GM19043 (cell line): ENCODE measurements around the gene COL26A1.
"Not testable (repeated sequence)": the region's sequence is repeated elsewhere in the genome, so short reads cannot be mapped to it uniquely, and the experiment has no call there.

Source experiments
- ATAC-seq: cut with Tn5 transposase; IDR thresholded peaks from one replicate; pipeline ENCODE4 v1.9.1; 2021; ENCODE audit warnings: low read depth; ENCODE audit not compliant: unreplicated experiment

The COL26A1 gene

DNA sequence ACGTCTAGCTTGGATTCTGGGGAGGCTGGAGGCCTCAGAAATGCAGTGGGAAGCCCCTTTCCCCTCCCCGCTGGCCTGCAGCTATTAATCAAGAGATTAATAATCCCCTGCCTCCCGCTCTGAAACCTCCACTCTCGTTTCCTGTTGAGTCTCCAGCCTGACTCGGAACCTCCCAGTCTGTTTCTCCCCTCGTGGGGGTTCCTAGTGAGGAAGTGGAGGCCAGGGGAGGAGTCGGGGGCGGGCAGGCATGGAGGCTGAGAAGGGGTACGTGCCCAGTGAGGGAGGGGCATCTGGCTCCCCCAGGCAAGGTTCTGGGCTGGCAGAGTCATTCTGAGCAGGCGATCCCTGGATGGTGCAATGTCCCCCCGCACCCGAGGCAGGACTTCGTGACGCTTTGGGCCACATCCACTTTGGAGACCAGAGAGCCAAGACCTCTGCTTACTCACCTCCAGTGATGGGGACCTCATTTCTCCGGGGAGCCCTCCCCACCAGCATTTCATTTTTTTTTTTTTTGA is 73.6 kb downstream of the COL26A1 start:
- no peak for ATAC-seq

DNA sequence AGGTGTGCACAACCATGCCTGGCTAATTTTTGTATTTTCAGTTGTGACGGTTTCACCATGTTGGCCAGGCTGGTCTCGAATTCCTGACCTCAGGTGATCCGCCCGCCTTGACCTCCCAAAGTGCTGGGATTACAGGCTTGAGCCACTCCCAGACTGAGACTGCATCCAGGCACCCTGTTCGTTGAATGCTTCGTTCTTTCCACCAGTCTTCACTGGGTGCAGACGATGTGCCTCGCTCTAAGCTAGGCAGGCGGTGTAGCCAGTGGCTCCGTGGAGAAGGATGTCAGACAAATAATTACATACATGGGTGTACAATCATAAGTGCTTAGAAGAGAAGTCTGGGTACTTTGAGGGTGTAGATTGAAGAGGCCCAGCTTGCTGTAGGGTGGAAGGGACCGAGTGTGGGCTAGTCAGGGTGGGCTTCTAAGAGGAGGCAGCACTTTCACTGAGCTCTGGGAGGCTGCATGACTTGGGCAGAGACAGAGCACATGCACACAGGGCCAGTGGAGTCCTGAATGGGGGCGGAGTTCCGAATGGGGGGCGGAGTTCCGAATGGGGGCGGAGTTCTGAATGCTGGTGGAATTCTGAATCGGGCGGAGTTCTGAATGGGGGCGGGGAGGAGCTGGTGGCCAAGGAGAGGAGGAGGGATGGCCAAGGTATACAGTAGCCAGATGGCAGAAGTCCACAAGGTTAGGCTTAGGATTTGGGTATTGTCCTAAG is 74.3 kb downstream of the COL26A1 start:
- ATAC-seq: no peak

DNA sequence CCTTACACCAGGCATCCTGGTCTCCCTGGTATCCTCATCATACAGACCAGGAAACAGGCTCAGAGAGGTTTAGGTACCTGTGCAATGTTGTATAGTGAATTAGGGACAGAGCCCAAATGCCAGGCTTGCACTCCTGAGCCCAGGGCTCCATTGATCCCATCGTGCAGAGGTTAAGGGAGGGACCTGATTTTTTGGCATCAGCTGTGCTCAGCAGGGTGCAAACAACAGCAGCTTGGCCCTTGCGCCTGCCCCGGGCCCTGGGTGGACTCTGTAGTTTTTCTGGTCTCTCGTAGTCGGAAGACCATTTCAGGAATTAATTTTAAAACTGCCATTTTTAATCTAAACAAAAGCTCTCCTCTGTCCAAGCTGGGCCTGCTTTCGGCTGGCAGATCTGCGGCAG is 79.2 kb downstream of the COL26A1 start:
- ATAC-seq: no peak

DNA sequence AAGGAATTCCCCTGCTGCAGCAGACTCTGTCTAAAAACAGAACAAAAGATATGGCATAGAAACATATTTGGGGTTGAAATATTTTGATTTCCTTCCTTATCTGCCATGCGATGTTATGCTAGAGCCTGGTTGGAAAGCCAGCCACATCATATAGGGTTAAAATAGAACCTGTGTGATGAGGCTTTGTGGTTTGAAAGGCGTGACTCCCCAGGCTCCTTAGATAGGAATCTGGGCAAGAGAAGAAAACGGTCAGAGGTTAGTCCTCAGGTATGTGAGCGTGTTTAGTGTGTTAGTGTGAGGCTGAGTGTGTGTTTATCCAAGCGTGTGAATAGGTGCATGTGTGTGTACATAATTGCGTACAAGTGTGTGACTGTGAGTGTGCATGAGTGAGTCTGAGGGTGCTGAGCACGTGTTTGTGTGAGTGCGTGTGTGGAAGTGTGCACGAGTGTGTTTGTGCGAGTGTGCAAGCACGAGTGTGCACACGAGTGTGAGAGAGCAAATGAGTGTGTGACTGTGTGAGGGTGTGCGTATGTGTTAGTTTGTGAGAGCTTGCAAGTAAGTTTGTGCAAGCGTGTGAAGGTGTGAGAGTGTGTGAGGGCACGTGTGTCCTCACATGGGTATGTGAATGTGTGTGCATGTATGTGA is 79.9 kb downstream of the COL26A1 start:
- ATAC-seq: no peak

DNA sequence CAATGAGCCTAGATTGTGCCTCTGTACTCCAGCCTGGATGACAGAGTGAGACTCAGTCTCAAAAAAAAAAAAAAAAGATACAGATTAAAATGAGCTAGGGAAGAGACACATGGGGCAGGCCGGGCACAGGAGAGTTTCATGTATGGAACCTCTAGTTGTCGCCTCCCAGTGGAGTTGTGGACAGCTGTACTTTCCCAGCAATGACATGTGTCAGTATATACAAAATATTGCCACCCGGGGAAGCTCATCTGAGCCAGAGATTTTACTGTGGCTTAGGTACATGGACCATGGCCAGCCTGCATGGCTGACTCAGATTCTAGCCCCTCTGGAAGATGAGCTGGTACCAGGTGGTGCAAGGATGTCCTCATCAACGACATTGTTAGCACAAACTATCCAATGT is 87.4 kb downstream of the COL26A1 start:
- no peak for ATAC-seq

DNA sequence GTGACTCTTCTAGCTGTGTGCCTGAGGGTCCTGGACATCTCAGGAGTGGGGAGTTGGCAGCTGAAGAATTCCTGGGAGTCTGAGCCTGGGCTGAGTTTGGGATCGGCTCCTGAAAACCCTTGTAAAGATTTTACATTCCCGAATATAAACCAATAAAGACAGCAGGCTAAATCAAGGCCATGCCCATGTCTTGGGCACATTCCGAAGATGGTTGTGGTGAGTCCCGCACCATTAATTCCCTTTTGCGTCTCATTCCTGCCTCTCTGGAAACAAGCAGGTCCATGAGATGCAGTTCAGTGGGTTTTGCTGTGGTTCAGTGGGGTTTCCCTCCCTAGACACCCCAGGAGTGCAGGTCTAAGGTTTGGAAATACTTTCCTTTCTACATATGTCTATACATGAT is 90.9 kb downstream of the COL26A1 start:
- ATAC-seq: no peak

DNA sequence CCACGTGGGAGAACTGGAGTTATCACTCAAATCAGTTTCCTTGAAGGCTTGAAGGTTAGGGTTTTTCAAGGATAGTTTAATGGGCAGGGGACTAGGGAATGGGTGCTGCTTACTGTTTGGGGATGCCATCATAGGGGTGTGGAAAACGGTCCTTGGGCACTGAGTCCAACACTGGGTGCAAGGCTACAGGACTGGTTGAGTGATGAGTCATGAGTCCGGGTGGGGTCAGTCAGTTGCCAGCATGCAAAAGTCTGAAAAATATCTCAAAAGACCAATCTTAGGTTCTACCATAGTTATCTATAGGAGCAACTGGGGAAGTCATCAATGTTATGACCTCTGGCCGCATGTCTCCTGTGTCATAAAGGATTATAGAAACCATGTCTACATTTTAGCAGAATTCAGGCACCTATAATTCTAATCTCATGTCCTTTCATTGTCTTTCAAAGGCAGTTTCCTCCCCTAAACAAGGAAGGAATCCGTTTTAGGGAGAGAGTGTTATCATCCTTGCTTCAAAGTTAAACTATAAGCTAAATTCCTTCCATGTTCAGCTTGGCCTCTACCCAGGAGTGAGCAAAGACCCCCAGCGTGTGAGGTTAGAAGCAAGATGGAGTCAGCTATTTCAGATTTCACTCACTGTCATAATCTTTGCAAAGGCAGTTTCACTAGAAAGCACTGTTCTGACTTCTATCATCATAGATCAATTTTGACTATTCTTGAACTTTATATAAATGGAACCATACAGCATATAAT is 94.5 kb downstream of the COL26A1 start:
- ATAC-seq: no peak

DNA sequence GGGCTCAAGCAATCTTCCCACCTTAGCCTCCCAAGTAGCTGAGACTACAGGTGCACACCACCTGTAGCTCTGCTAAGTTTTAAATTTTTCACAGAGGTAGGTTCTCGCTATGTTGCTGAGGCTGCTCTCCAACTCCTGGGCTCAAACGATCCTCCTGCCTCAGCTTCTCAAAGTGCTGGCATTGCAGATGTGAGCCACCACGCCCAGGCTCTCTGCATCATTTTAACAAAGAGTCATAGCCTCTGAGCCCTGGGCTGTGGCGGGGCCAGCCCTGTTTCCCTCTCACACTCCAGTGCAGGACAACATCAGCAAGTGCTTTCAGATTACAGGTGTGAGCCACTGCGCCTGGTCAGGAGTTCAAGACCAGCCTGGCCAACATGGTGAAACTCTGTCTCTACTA is 102.5 kb downstream of the COL26A1 start:
- no peak for ATAC-seq

DNA sequence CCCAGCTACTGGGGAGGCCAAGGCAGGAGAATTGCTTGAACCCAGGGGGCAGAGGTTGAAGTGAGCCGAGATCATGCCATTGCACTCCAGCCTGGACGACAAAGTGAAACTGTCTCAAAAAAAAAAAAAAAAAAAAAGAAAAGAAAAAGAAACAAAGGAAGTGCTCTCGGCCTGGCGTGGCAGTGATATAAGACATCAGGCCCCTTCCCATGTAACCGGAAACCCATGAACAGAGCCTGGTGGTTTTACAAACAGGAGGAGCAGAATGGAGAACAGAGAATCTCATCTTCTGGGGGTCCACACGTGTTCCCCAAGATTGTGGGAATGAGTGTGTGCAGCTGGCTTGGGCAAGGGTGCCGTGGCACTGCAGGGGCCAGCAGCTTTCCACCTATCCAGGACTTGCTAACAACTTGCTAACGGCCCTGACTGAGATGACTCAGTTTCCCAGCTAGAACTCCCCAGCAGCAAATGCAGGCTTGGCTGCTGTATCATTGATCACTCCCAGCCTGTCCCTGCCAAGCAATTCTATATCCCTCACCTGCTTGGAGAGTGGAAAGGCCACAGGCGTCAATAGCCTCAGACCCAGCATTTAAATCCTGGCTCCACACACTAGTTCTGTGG is 103.0 kb downstream of the COL26A1 start:
- no peak for ATAC-seq

DNA sequence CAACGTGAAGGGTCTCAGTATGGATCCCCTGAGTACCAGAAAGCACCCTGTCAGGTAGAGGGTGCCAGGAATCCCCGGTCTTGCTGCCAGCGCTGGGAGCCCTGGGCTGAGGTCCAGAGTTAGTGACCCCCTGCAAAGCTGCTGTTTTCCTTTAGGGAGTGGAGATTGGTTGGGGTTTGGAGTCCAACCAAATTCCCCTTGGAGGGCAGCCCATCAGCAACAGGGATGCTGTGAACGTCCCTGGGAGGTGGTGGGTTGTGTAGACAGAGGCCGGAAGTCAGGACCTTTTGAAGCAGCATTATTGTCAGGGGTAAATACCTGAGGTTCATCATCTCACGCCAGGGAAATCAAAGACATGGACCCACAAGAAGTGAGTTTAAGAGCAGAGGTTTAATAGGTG is 104.2 kb downstream of the COL26A1 start:
- ATAC-seq: no peak

DNA sequence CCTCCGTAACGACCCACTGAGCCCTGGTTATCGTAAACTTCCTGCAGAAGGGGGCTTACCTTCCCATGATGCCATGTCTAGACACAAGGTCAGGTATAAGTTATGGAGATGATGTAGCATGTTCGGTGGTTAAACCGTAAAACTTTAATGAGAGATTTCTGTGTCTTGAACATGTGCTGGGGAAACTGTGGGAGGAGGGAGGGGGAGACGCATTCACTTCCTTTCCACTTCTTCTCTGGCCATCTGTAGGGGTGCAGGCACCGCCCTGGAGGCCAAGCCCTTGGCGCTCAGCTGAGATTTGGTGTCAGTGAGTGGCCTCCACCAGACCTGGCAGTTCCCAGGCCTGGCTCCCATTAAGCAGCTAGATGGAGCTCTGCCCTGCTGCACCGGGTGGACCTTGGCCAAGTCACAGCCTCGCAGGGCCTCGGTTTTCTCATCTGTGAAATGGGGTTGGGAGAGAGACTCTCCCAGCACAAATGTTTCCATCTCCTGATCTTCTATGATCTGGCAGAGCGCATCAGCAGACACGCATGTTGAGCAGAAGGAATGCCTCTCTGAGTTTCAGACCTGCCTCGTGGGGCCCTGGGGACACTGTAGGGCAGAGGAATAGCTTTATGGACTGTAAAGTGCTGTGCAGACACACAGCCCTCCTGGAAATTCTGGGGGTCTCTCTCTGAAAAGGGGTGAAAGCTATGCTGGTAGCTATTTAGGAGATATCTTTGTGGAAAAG is 106.0 kb downstream of the COL26A1 start:
- ATAC-seq: no peak

DNA sequence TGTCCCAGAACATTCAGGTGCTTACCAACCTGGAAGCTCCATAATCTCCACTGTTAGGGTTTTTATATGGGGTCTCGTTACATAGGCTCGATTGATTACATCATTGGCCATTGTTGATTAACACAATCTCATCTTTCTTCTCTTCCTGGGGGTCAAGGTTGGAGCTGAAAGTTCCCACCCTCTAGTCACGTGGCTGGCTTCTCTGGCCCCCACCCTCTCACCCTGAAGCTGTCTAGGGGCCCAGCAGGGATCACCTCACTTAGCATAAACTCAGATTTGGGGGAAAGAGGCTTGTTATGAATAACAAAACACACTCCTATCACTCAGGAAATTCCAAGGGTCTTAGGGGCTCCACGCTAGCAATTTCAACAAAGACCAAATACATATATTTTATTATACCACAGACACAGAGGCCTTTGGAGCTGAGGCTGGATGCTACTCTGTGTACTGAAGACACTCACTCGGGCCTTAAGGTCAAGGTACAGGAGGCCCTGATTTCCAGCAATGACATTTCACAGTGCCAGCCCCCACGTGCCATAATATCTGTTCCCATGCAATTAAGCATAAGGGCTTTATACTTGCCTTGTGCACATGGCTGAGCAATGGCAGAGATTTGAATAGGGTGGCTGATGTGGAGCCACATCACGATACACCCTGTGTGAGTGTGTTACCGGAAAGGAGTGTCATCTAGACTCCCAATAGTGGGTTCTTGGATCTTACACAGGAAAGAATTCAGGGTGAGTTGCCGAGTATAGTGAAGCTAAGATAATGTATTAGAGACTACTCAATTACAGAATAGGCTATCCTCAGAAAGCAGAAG is 108.2 kb downstream of the COL26A1 start:
- ATAC-seq: no peak

DNA sequence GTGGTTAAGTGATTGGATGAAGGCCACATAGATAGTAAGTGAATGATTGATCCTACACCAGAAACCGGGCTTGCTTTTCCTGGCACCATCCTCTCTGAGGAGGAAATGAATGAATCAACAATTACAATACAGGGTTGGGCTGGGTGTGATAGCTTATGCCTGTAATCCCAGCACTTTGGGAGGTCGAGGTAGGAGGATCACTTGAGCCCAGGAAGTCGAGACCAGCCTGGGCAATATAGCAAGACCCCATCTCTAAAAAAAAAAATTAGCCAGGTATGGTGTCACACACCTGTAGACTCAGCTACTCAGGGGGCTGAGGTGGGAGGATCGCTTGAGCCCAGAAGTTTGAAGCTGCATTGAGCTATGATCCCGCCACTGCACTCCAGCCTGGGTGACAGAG is 111.5 kb downstream of the COL26A1 start:
- no peak for ATAC-seq

DNA sequence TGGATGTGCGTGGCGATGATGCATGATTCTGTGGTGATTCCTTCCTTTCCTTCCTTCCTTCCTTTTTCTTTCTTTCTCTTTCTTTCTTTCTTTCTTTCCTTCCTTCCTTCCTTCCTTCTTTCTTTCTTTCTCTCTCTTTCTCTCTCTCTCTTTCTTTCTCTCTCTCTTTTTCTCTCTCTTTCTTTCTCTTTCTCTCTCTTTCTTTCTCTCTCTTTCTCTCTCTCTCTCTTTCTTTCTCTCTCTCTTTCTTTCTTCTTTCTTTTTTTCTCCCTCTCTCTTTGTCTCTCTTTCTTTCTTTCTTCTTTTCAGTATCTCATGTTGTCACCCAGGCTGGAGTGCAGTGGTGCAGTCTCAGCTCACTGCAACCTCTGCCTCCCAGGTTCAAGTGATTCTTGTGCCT is 113.0 kb downstream of the COL26A1 start:
- not testable (repeated sequence) for ATAC-seq

DNA sequence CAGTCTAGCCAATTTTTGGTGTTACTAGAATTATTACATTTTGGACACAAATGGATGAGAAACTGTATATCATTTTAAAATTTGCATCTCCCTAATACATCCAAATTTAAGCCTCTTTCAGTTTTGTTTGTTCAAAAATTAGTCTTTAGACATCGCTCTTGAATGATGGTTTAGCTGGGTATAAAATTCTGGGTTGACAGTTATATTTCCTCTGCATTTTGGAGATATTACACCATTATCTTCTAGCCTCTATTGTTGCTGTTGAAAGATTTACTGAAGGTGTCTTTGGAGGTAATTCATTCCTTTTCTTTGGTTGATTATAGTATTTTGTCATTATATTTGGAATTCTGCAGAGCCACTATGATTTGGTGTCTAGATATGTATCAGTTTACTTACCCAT is 116.5 kb downstream of the COL26A1 start:
- ATAC-seq: no peak

DNA sequence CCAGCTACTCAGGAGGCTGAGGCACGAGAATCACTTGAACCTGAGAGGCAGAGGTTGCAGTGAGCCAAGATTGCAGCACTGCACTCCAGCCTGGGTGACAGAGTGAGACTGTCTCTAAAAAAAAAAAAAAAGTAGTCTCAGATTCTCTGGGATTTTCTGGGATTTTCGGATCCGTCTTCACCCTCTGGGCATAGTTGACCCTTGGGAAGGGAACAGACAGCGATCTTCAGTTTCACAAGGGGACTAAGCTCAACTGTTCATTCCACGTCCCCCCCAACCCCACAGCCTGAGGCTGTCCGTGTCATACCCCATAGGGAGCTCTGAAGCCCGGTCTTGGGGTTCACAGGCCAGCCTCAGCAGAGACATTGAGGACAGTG is 123.4 kb downstream of the COL26A1 start:
- not testable (repeated sequence) for ATAC-seq

DNA sequence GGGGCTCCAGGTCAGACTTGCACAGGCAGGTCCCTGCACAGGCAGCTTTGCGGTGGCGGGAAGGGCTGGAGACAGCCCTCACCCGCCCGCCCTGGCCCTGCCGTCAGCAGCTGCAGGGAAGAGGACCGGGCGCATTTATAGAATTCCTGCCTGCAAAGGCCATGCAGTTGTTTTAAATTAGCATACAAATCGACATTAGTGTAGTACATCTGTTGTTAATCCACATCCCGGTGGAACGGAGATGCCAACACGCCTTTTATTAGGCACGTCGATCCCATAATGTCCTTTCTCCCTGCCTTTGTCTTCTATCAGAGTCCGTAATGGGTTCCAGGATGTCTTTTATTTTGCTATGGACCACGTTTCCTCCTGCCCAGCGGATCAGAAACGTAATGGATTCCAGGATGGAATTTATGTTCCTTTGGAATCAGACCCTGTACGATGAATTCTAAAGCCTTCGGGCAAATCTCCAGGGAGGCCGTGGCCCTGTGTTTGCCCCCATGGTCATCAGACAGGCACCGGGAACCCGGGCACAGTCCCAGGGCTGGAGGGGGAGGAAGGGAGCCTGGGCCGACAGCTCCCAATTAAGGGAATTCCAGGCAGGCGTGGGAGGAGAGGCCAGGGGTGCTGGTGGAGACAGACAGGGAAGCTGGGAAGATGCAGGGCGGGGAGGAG is 123.9 kb downstream of the COL26A1 start:
- no peak for ATAC-seq

DNA sequence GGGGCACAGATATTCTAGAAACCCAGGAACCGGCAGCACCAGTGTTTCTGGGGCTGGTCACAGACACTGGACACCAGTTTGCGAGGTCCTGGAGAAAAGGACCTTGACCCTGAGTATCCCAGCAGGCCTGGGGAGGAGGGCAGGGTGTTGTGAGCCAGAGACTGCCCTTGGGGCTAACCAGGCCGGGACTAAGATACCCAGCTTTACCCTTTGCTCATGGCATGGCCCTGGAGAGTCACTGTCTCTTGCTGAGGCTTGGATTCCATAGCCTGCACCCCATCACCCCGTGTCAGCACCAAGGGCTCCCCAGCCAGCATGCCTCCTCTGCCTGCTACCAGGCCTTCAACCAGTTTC is 124.4 kb downstream of the COL26A1 start:
- no peak for ATAC-seq

DNA sequence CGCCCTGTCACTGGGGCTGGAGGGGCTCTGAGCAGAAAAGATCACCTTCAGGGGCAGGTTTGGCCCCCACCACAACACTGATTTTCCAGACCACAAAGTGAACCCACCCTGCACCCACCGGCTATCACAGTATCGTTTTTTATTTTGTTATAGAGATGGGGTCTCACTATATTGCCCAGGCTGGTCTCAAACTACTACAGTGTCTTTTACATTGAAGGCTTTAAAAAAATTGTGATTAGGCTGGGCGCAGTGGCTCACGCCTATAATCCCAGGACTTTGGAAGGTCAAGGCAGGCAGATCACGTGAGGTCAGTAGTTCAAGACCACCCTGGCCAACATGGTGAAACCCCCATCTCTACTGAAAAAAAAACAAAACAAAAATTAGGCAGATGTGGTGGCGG is 125.1 kb downstream of the COL26A1 start:
- no peak for ATAC-seq
